Measurements from ENCODE around the gene CDK5R2.

Gene CDK5R2

GRCh38 chr2:218962859-218963492, 3.5 kb downstream of the CDK5R2 start:
- peak; percentile 83 for DNase-seq

- no peak for DNase-seq
These were observed 4.1 kb downstream of the CDK5R2 start for GRCh38 chr2:218963601-218964000.

GRCh38 chr2:218964041-218964771, 4.7 kb downstream of the CDK5R2 start:
- DNase-seq = peak; percentile 22

- DNase-seq = no peak
These were observed 11.4 kb downstream of the CDK5R2 start for GRCh38 chr2:218970894-218971293.

- no peak for DNase-seq
These were observed 15.8 kb downstream of the CDK5R2 start for GRCh38 chr2:218975060-218975777.

- DNase-seq = peak; percentile 94
These were observed 20.6 kb downstream of the CDK5R2 start for GRCh38 chr2:218979846-218980734.

GRCh38 chr2:218980735-218981389, 21.4 kb downstream of the CDK5R2 start:
- DNase-seq = no peak

- no peak for DNase-seq
These were observed 22.0 kb downstream of the CDK5R2 start for GRCh38 chr2:218981390-218981880.

- peak; percentile 74 for DNase-seq
These were observed 22.6 kb downstream of the CDK5R2 start for GRCh38 chr2:218981881-218982585.

- no peak for DNase-seq
These were observed 23.3 kb downstream of the CDK5R2 start for GRCh38 chr2:218982586-218983262.

- DNase-seq = no peak
These were observed 23.9 kb downstream of the CDK5R2 start for GRCh38 chr2:218983263-218983933.

- DNase-seq = no peak
These were observed 24.4 kb downstream of the CDK5R2 start for GRCh38 chr2:218983934-218984238.

GRCh38 chr2:218984239-218985020, 25.0 kb downstream of the CDK5R2 start:
- DNase-seq = no peak

GRCh38 chr2:218985021-218985324, 25.5 kb downstream of the CDK5R2 start, which contains the start of gene FEV:
Gene FEV (minus strand): TSS chr2:218985184. CDS start chr2:218985075, 109 bp downstream.
- no peak for DNase-seq

GRCh38 chr2:218985325-218986091, 26.0 kb downstream of the CDK5R2 start:
- no peak for DNase-seq

- DNase-seq = no peak
These were observed 26.8 kb downstream of the CDK5R2 start for GRCh38 chr2:218986148-218986761.

GRCh38 chr2:218988164-218988563, 28.7 kb downstream of the CDK5R2 start:
- DNase-seq = no peak

GRCh38 chr2:218988650-218989049, 29.2 kb downstream of the CDK5R2 start:
- DNase-seq = no peak
